GM08714 (cell line): Measurements from ENCODE around the gene SOCS7.

ENCODE experiments used
- H3K4me3 ChIP-seq: fragments of 200-500 bp; sonication (Bioruptor generic); 2 replicates; pipeline ENCODE4 v1.5.1; 2014; ENCODE audit warnings: mild to moderate bottlenecking, low read length, inconsistent platforms
- ZNF274 ChIP-seq: IDR thresholded peaks from 2 replicates; pipeline ENCODE4 v1.6.1; 2012; ENCODE audit warnings: mild to moderate bottlenecking, low read depth, low read length

SOCS7 gene

GRCh38 chr17:38443356-38444031 is 91.8 kb downstream of the SOCS7 start:
- TF ChIP-seq ZNF274, result no peak
- no peak overlapping the region for H3K4me3 ChIP-seq

GRCh38 chr17:38444151-38444550 is 92.5 kb downstream of the SOCS7 start:
- no peak overlapping the region for H3K4me3 ChIP-seq
- TF ChIP-seq ZNF274, result no peak

GRCh38 chr17:38447502-38448085 is 96.0 kb downstream of the SOCS7 start:
- H3K4me3 ChIP-seq, result no peak overlapping the region
- no peak for TF ChIP-seq ZNF274

DNA sequence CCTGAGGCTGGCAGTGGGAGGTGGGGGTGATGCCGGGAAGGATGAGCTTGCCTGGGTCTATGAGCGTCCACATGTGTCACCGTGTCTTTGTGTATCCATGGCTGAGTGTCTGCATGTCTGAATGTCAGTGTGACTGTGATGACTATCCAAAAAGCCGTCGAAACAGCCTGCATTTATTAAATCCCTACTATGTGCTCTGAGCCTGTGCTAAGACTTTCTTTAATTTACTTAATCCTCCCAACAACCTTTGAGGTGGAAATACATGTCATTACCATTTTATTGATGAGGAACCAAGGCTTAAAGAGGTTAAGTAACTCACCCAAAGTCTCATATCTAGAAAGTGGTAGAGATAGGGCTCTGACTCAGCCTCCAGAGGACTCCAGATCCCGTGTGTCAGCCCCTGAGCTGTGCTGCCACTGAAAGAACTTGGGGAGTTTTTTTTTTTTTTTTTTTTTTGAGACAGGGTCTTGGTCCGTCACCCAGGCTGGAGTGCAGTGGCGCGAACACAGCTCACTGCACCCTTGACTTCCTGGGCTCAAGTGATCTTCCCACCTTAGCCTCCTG is 96.6 kb downstream of the SOCS7 start:
- no peak for TF ChIP-seq ZNF274
- H3K4me3 ChIP-seq, result no peak overlapping the region

DNA sequence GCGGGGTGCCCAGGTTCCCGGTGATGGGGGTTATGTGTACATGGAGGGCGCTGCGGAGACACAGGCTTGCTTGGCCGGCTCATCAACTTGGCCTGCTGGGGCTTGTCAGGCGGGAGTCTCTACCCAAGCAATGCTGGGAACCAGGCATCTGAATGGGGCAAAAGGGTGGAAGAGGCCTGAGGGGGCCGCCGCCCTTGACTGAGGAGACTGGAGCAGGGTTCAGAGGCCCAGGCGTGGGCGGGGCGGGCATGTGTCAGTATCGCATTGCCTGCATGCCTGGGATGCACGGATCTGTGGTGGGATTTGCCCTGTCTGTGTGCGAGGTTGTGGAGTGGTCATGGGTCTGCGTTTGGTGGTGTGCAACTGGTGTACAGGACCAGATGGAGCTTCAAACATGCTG is 97.7 kb downstream of the SOCS7 start:
- H3K4me3 ChIP-seq, result no peak overlapping the region
- no peak for TF ChIP-seq ZNF274

- TF ChIP-seq ZNF274, result no peak
- H3K4me3 ChIP-seq, result no peak overlapping the region
These were observed 98.9 kb downstream of the SOCS7 start for GRCh38 chr17:38450557-38451029.

DNA sequence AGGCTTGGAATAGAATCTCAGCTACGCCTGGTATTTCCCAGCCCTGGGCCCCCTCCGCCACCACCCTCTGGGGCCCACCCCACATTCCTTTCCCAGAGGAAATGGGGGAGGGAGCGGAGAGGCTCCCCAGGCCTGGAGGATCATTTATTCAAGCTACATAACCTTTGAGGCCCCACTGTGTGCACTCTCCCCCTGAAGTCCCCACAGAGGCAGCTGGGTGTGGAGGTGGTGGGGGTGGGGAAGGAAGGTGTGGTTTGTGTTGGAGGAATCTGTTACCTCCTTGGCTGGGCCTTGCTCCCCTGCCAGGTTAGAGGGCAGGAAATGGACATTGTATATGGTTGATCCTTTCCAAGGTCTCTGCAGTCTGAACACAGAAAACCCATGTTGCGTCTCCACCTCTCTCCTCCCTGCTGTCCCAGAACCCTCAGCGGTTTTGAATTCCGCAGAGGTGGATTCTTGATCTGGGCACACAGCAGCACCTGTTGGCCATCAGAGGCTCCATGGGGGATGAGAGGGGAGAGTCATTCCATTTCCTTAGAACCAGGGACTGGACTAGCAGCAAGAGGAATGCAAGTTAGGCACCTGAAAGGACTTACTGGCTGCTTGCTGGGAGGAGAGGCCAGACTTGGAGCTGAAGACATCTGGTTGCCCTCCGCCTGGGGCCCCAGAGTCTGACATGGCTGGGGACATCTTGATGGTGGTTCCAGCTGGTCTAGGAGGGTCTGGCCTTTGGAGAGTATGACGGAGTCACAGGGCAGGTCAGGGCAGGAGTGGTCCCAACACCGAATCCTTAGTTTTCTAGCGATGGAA is 99.6 kb downstream of the SOCS7 start:
- H3K4me3 ChIP-seq, result no peak overlapping the region
- TF ChIP-seq ZNF274, result no peak

DNA sequence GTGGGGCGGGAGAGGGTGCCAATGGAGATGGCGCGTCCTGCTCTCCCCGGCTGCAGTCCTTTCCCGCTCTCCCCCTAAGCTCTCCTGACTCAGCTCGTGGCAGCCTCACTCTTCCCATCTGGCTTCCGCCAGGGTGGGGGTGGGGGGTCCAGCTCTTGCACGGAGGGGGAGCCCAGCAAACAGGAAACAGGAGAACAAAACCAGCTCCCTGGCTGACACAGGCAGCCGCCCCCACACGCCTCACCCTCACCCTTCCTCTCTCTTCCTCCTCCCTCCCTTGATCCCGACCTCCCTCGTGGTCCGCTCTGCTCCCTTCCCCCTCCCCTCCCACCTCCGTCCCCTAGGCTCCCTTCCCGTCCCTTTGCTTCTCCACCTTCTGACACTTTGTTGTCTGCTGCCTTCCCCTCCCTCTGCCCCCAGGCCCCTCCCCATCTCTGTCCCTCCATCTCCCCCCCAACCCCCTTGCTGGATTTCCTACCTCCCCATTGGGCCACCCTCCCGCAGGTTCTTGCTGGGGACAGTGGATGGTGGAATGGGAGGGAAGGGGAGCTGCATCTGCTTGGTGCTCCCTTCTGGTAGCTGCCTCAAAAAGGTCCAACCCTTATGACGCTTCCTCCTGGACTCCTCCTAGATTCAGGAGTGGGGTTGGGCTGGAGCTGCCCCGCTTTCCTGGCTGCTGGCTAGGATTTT is 100.3 kb downstream of the SOCS7 start:
- no peak overlapping the region for H3K4me3 ChIP-seq
- no peak for TF ChIP-seq ZNF274

DNA sequence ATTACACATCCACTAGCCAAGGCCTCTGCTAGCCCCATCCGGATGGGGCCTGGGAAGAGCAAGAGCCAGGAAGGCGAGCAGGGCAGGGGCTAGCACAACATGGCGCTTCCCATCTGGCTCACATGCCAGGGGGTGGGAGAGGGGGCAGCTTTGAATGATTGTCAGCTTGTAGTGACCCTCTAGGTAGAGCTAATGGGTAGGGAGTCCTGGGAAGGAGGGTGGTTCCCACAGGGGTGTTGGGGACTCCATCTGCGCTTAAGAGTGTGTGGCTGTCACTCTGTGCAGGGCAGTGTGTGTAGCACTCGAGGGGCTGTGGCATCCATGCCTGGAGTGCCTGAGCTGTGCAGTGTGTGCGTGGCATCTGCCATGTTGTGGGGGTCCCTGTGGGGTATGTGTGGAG is 101.1 kb downstream of the SOCS7 start:
- TF ChIP-seq ZNF274, result no peak
- H3K4me3 ChIP-seq, result no peak overlapping the region

- no peak overlapping the region for H3K4me3 ChIP-seq
- TF ChIP-seq ZNF274, result no peak
These were observed 102.3 kb downstream of the SOCS7 start for GRCh38 chr17:38453951-38454421.

- H3K4me3 ChIP-seq, result no peak overlapping the region
- no peak for TF ChIP-seq ZNF274
These were observed 102.9 kb downstream of the SOCS7 start for GRCh38 chr17:38454532-38454931.
